SK-N-SH (cell line): Measurements from ENCODE around the gene HLA-DQA1.

Experiments
- FOXJ3 ChIP-seq: sonication (generic); formaldehyde crosslinking; IDR thresholded peaks from 2 replicates; pipeline ENCODE4 v1.5.1; 2020; ENCODE audit warnings: mild to moderate bottlenecking, missing genetic modification reagents
- MEF2A ChIP-seq: IDR thresholded peaks from 2 replicates; pipeline ENCODE4 v1.4.0; 2012; ENCODE audit warnings: low read depth, borderline replicate concordance
- NFIC ChIP-seq: IDR thresholded peaks from 2 replicates; pipeline ENCODE4 v1.4.0; 2012; ENCODE audit warnings: borderline replicate concordance
- RAD21 ChIP-seq: IDR thresholded peaks from 2 replicates; pipeline ENCODE4 v1.6.1; 2012; ENCODE audit warnings: mild to moderate bottlenecking, low read length
- RCOR1 ChIP-seq: fragments of 150-350 bp; IDR thresholded peaks from 2 replicates; pipeline ENCODE4 v1.6.1; 2017; ENCODE audit warnings: antibody characterized with exemption, low read length
- TEAD4 ChIP-seq: IDR thresholded peaks from 2 replicates; pipeline ENCODE4 v1.4.0; 2012; ENCODE audit warnings: mild to moderate bottlenecking, borderline replicate concordance; ENCODE audit not compliant: insufficient read depth
- USF2 ChIP-seq: fragments of 150-350 bp; IDR thresholded peaks from 2 replicates; pipeline ENCODE4 v1.6.1; 2017; ENCODE audit warnings: antibody characterized with exemption, low read length, low read depth, borderline replicate concordance
- YY1 ChIP-seq: IDR thresholded peaks from 2 replicates; pipeline ENCODE4 v1.4.0; 2012; ENCODE audit warnings: low read depth, mild to moderate bottlenecking
- TF ChIP-seq, protein P1 (sequence below): fragments of 200-600 bp; sonication (generic); IDR thresholded peaks from 2 replicates; pipeline ENCODE4 v1.6.1; 2017; ENCODE audit warnings: antibody characterized with exemption, mild to moderate bottlenecking, moderate library complexity

- TF ChIP-seq TEAD4 = no peak
- TF ChIP-seq USF2 = no peak
- TF ChIP-seq RCOR1 = no peak
- TF ChIP-seq NFIC = no peak
- TF ChIP-seq, protein P1, sequence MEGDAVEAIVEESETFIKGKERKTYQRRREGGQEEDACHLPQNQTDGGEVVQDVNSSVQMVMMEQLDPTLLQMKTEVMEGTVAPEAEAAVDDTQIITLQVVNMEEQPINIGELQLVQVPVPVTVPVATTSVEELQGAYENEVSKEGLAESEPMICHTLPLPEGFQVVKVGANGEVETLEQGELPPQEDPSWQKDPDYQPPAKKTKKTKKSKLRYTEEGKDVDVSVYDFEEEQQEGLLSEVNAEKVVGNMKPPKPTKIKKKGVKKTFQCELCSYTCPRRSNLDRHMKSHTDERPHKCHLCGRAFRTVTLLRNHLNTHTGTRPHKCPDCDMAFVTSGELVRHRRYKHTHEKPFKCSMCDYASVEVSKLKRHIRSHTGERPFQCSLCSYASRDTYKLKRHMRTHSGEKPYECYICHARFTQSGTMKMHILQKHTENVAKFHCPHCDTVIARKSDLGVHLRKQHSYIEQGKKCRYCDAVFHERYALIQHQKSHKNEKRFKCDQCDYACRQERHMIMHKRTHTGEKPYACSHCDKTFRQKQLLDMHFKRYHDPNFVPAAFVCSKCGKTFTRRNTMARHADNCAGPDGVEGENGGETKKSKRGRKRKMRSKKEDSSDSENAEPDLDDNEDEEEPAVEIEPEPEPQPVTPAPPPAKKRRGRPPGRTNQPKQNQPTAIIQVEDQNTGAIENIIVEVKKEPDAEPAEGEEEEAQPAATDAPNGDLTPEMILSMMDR = no peak
- no peak for TF ChIP-seq FOXJ3
- no peak for TF ChIP-seq YY1
- TF ChIP-seq RAD21 = no peak
- TF ChIP-seq MEF2A = no peak
These were observed 47.4 kb upstream of the HLA-DQA1 start, which contains the start of gene HLA-DRB1 for GRCh38 chr6:32589596-32590449.
